HuH-7.5 (cell line): Measurements from ENCODE around the gene FKBP11.
"Not testable (repeated sequence)": the region's sequence is repeated elsewhere in the genome, so short reads cannot be mapped to it uniquely, and the experiment has no call there.

Experiments used
- DNase-seq: peaks from one replicate; pipeline ENCODE4 v3.0.0; 2011; ENCODE audit warnings: low spot score

FKBP11 gene

DNA sequence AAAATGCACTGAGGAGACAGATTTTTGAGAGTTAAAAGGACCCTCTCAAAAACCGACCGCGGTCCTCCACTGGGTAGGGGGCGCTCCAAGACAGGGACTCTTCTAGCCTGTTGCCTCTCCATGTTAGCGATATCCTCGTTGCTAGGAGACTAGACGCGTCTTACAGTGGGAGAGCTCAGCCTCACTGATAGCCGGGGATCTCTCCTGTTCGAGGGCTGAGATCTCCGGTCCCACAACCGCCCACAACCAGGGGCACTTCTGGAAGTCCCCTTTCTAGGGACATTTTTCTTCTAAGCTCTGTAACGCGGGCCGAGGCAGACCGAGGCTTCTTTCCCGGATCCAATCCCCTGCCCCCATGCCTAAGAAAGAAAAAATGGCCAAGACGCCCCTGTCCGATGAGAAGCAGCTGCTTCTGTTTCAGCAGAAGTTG, 21.3 kb downstream of the FKBP11 start:
- peak; percentile 36 for DNase-seq

DNA sequence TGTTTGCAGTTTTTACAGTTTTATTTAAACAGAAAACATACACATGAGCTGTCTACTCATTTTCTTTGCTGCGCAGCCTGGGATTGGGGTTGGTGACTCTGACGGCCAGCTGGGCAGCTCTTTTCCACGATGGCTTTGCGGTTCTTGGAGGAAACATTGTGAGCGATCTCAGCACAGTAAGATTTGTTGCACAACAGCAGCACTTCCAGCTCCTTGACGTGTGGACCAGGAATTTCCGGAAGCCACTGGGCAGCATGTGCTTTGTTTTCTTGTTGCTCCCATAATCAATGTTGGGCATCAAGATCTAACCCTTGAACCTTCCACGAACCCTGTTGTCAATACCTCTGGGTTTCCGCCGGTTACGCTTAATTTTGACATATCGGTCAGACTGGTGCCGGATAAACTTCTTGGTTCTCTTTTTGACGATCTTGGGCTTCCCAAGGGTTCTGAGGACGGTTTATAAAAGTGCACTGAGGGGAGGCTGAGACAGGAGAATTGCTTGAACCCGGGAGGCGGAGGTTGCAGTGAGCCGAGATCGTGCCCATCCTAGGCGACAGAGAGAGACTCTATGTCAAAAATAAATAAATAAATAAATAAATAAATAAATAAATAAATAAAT, 21.8 kb downstream of the FKBP11 start:
- no peak for DNase-seq

DNA sequence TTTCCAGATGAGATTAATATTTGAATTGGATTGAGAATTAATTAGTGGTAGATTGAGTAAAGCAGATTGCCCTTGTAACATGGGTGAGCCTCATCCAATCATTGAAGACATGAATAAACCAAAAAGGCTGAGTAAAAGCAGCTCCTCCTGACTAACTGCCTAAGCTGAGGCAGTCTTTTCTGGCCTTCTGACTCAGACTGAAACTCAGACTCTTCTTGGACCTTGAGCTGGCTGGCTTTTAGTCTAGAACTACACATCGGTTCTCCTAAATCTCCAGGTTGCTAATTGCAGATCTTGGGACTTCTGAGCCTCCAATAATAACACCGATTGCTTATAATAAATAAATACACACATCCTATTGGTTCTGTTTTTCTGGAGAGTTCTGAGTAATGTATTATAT, 24.0 kb downstream of the FKBP11 start:
- DNase-seq = no peak

DNA sequence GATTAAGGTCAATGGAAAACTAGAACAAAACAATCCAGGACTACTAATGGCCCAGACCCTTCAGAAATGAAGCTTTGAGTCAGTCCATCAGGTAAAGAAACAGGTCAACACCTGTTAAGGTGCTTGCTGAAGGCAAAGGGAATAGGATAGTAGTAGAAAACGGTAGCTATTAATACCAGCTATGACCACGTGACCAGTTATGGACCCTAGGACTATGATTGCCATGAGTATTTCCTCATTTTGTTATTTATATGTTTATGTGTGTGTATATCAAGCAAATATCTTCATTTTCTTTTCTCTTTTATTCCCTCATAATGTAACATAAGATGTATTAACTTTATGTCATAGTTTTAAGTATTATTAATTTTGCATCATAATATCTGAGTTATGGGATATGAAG, 25.6 kb downstream of the FKBP11 start:
- DNase-seq = no peak

DNA sequence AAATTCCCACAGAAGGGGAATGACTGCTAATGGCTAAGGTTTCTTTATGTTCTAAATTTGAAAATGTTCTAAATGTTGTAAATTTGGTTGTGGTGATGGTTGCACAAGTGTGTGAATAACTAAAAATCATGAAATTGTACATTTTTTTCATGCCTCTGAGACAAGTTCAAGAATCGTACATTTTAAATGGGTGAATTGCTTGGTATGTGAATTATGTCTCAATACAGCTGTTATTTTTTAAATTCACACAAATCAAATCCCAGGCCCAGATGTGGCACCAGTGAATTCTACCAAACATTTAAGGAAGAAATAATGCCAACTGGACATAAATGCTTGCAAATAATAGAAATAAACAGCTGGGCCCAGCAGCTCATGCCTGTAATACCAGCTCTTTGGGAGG, 31.0 kb downstream of the FKBP11 start:
- no peak for DNase-seq

DNA sequence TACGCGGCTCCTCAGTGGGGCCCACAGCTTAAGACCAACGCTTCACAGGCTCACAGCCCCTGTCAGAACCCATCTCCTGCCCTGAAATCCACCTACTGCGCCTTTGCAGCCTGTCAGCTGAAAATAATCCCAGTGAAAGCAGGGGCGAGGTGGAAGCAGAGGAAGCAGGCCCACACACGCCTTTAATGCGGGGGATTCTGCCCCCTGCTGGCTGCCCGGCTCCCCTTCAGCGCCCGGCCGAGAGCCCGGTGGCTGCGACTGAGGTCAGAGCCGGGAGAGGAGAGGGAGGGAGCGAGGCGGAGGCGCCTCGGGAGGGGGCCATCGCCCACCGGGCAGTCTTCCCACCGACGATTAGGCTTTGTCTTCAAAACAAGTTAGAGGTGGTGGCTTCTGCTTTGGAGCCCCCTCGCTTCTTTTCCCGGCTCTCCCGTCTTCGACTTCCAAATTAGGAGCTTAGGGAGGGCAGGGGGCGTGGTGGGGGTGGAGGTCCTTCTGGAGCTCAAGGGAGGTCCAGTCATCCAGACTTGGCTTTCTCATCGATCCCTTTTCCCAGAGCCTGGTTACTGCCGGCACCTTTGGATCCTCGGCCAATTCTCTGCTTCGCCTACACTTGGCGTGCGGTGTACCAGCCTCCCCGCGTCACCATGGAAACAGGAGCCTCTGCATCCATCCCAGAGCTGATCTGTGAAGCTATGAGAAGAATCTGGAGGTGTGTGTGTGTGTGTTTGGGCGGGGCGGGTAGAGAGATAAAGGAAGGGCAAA, 34.5 kb downstream of the FKBP11 start:
- peak; percentile 44 for DNase-seq

DNA sequence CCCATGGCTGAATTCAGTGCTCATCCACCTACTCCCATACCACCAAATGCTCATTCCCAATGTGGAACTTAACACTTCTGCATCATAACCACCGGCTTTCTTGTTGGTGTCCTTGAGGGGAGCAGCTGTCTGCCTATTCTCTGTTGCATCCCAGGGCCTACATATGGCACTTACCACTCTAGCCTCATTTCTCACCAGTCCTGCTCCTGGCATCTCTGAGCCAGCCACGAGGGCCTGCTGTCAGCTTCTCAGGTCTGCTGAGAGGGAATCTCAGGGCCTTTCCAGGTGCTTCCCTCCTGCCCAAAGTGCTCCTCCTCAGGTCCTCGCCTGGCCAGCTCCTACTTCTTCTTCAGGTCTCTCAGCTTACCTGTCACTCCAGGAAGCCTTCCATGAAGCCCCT, 35.6 kb downstream of the FKBP11 start:
- DNase-seq = no peak

DNA sequence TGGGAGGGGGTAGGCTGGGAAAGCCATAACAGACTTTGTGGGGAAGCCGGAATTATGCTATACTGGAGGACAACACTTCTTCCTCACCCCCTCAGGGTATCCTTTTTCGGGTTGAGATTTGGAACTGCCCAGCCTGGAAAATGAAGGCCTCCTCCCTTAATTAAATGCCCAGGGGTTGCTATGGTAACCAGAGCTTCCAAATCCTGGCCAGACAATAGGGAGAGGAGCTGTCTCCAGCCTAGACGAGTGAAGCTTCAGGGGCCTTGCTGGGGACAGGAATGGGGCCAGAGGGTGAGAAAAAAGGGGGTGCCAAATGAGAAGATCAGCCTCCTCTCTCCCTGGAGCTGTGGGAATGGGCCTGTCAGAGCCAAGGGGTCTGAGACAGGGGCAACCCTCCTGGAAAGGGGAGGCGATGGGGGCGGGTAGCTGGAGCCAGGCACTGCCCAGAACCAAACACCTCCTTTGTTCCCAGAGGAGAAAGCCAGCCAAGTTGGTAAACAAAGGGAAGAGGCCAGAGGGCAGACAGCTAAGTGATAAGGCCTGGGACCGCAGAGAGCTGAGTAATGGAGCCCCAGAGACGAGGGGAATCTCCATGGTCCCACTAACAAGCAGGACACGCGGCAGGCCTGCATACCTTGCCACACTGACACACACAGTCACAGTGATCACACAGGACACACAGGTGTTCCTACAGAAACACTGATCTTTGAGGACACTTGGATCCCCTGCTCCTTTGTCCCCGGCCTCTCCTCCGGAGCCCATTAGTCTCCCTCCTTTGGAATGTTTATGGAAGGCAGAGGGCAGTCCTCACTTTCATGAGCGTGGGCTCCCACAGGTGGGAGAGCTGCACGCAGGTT, 41.8 kb downstream of the FKBP11 start:
- peak; percentile 36 for DNase-seq

DNA sequence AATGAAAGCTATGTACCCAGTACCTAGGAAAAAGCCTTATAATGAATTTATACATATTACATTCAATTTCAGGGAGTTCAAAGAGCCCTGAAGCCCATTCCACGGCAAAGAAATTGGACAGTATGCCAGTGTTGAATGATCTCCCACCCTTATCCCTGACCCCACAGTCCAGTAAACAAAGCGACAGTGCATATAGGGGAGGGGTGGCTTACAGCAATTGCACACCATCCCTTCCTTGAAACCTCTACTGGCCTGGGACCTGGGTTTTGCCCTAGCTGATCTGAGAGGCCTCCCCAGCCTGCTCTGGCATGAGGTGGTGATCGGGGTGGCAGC, 42.4 kb downstream of the FKBP11 start:
- no peak for DNase-seq

DNA sequence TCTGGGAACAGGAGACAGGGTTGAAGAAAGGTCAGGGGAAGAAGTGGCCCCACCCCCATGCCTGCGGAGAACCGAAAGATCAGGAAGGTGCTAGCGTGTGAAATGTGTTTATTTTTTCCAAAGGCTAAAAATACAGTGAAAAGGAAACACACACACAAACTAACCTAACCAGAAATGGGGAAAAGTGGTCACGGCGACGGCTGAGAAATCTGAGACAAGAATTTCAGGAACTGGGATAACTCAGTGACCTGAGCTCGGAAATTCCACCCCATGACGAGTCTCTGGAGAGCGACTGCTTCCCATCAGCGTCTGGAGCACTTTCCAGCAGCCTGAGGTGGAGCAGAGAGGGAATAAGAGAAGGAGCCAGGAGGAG, 43.0 kb downstream of the FKBP11 start:
- DNase-seq = no peak

DNA sequence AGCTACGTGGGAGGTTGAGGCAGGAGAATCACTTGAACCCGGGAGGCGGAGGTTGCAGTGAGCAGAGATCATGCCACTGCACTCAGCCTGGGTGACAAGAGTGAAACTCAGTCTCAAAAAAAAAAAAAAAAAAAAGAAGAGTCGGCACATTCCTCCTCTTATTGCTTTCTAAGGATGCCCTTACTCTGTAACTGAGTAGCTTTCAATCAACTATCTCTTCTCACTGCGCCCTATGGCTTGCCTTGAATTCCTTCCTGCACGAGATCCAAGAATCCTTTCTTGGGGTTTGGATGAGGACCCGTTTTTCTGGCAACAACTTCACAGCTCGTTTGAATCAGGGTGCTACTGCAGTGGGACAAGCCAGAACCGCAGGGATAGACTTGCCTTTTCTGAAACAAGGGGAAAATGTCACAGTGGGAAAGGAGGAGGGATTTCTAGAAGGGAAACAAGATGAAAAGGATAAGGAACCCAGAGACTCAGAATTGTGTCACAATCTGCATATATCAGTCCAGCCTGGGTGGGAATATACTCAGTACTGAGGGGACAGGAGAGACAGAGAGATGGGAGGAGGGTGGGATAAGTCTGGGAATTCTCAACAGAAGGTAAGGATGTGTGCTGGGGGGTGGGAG, 43.5 kb downstream of the FKBP11 start:
- DNase-seq = no peak

DNA sequence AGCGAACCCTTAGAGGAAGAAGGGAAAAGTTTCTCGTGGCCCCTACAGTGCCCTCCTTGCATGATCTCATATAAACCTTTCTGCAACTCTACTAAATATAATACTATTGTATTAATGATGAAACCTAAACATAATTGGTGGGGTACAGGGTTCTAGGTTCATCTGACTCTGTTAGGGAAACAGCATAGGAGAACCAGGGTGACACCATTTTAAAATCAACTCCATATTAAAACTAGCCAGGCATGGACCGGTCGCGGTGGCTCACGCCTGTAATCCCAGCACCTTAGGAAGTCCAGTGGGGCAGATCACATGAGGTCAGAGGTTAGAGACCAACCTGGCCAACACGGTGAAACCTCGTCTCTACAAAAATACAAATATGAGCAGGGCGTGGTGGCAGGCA, 44.6 kb downstream of the FKBP11 start:
- no peak for DNase-seq

DNA sequence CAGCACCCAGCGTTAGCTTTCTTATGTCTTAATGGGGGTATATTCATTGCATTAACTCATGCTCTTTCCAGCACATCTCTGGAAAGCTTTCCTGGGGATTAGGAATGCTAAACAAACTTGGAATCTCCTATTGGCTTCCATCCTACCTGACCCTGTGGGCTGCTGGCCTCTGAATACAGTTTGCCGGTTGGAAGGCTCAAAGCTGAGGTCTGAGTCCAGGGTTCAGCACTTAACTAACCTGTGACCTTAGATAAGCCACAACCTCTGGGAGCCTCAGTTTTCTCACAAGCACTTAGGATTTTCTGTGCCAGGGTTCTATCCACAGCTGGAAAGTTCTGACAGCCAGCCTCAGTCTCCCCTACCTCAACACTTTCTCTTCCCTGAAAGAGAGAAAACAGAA, 46.7 kb downstream of the FKBP11 start:
- DNase-seq = no peak

DNA sequence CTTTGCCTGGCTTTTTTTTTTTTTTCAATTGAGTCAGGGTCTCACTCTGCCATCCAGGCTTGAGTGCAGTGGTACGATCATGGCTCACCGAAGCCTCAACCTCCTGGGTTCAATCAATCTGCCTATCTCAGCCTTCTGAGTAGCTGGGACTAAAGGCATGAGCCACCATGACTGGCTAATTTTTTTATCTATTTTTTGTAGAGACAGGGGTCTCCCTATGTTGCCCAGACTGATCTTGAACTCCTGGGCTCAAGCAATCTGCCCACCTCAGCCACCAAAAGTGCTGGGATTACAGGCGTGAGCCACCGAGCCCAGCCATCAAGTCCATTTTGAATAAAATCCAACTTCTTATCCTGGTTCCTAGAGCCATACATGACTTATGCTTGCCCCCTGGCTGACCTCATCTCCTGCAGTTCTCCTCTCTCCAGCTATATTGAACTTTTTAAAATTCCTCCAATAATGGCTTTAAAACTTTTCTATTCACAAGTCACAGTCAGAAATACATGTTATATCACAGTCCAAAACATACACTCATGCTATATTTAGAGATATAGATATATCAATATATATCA, 49.3 kb downstream of the FKBP11 start:
- DNase-seq = no peak

DNA sequence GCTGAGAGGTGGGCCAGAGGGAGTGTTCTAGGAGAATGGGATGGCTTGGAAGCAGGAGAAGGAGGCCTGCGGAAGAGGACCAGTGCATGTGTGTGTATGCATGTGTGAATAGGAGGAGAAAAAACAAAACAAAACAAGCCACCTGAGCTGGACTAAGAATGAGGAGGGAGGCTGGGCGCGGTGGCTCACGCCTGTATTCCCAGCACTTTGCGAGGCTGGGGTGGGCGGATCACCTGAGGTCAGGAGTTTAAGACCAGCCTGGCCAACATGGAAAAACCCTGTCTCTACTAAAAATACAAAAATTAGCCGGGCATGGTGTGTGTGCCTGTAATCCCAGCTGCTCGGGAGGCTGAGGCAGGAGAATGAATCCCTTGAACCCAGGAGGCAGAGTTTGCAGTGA, 51.8 kb downstream of the FKBP11 start:
- DNase-seq = not testable (repeated sequence)

DNA sequence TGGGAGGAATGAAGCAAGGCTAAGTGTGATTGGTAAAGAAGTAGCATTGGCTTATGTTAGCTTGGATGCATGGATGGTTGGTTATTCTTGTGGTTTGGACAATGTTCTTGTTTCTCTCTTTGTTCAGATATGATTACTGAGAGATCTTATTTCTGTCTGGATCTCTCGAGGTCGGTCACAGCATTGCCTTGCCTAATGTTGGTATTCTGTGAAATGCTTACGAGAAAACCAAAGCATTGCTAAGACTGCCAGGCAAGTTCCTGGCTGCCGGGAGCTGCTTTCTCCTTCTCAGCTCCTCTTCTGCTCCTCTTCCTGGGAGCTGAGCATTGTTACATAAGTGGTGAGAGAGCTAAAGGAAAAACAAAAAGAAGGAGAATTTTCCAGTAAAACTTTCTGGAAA, 52.2 kb downstream of the FKBP11 start:
- DNase-seq = no peak
